Activated CD8-positive, alpha-beta memory T cell treated with anti-CD3 and anti-CD28 coated beads for 24 hours (primary cell): Measurements from ENCODE around the gene STN1.

Experiments
- DNase-seq: peaks from one replicate; pipeline ENCODE4 v3.0.0-alpha.2; 2020

The STN1 gene

DNA sequence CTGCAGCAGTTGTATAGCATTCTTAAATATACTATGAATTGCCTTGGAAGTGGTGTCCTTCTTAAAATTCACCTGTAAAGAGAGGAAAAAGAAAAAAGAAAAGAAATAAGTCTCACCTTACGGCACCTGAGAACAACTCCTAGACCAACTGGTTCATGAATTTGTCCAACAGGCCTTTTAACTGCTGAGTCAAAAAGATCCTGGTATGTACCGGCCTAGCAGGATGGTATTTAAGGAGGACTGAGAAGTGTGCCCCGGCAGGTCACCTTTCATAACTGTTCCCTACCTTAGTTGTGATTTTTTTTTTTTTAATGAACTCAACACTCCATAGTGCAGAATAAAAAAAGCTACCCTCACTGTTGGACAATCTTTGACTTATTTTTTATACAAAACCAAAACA is 25.8 kb downstream of the STN1 start:
- DNase-seq = no peak

- DNase-seq = no peak
These were observed 27.3 kb downstream of the STN1 start for GRCh38 chr10:103890688-103891087.

DNA sequence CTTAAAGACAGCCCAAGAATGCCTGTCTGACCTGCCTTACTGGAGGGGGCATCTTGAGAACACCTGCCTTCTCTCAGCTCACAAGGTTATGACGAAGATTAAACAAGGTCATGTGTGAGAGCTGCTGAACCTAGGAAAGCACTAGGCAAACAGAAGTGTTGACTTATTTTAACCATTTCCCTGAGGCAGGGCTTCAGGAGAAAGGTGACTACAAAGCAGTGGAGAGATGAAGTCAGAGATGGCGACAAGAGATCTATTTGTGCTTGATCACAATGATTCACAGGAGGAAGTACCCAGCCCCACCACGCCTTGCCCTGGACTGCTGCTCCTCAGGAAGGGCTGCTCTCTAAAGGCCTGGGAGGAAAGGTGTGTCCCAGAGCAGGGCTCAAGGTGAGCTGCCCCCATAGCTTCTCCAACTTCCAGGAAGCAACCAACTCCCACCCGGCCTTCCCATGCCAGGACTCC is 27.8 kb downstream of the STN1 start:
- DNase-seq = no peak

DNA sequence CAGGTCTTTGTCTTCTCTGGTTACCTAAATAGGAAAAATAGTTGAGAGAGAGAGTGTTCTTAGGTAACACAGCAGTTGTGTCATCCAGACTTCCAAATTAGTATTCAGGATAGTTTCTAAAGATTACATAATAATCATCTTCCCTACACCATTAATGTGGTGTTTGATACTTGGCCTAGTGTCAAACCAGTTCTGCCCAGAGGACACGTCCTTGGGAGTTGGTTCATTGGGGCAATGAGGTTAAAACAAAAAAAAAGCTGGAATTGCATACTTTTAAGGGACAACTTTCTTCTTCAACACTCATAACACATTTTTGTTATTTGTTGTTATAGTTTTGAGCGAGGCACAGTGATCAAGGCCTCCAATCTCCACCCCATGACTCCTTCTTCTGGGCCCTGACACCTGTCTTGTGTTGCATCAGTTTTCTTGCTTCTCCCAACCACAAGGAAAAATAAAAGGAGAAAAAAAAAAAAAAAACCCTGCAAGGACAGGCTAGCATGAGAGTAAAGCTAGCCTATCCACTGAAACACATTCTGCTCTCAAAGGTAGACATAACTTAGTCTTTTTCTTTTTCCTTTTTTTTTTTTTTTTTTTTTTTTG is 28.8 kb downstream of the STN1 start:
- DNase-seq = no peak

GRCh38 chr10:103888113-103888841 is 29.7 kb downstream of the STN1 start:
- DNase-seq = no peak

DNA sequence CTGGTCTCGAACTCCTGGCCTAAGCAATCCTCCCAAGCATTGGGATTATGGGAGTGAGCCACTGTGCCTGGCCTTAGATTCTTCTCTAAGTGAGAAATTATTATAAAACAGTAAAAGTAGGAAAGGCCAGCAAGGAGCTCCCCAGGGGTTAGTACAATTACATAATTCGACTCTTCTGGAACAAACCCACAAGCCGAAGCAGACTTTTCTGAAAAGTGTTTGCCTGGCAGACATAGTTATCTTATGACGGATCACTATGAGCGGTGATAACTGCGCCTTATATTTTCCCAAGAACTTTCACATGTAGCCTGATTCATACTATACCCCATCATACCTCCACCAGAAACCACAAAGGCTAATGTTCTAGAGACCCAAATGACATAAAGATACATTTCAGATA is 32.4 kb downstream of the STN1 start:
- no peak for DNase-seq

GRCh38 chr10:103884681-103885139 is 33.3 kb downstream of the STN1 start:
- no peak for DNase-seq

DNA sequence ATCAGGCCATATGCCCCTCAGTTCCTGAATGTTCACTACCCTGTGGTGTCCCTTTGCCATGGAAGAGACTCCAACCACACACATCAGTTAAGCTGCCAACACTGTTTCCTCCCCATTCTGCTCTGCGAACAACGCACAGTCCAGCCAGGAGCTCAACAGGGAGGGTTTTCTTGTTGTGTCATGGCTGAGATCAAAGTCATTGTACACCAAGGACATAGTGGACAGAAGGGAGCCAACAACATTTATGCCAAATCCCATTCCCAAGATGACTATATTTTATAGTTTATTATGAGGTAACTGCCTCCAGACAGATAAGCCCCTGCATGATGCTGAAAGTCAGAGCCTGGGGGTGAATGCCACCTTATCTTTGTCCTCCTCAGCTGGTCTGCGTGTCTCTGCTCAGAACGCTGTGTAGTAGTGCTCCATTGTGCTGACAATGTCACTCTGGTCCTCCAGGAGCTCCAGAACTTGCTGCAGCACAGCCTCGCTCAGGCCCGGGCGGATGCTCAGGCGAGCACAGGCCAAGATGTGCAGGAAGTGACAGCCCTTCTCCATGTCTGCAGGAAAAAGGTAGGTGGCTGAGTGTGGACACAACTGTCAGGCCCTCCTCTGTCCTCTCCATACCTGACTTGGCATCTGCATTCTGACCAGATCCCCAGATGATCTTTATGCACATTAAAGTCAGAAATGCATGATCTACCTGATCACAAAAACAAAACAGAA is 35.5 kb downstream of the STN1 start:
- no peak for DNase-seq

- DNase-seq = no peak
These were observed 36.3 kb downstream of the STN1 start for GRCh38 chr10:103881416-103882284.

DNA sequence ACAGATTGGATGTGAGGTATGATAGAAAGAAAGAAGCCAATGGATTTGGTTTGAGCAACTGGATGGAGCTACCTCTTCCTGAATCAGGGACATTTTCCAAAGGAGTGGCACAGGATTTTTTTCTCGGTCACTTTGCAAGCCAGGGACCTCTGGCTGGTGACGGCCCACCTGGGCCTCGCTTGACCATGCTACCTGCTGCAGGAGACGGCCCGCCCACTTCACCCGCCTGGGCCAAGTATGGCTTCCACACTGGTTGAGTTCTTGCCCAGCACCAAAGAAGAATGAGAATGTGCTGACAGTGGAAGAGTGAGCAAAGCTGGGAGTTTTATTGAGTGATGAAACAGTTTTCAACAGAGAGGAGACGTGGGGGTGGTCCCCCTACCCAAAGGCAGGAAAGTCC is 38.2 kb downstream of the STN1 start:
- no peak for DNase-seq

GRCh38 chr10:103879409-103879808 is 38.6 kb downstream of the STN1 start:
- no peak for DNase-seq

DNA sequence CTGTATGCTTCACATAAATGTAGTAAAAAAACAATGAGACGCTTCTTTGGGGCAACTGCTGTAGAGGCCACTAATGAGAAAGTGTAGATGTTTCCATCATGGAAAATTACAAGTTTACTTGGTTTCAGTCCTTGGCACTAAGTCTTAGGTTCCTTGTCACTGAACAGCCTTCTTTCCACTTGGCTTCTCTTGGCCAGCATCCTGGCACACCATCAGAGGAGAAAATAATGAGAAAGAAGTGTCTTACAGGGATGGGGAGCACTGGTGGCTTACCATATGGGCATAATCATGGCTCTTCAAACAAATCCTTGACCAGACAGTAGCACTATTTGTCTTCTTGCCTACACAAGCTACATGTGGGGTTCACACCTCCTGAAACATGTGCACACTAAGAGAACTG is 40.1 kb downstream of the STN1 start:
- DNase-seq = peak; percentile 40

- DNase-seq = no peak
These were observed 41.8 kb downstream of the STN1 start for GRCh38 chr10:103876155-103876554.

DNA sequence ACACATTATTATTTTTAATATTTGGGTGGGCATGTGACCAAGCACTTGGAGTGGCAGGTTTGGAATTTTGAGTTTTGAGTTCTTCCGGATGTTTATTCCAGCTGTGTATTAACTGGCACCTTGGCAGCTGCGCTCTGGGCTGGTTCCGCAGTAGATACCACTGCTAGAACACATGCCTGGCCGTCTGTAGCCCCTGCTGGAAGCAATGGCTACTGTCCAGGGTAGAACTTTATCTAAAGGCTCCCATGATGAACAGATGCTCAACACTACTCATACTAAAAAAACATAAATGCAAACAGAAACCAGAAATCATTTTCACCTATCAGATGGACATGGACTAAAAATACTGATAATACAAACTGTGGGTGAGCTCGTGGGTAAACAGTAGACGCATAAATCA is 43.3 kb downstream of the STN1 start:
- no peak for DNase-seq

DNA sequence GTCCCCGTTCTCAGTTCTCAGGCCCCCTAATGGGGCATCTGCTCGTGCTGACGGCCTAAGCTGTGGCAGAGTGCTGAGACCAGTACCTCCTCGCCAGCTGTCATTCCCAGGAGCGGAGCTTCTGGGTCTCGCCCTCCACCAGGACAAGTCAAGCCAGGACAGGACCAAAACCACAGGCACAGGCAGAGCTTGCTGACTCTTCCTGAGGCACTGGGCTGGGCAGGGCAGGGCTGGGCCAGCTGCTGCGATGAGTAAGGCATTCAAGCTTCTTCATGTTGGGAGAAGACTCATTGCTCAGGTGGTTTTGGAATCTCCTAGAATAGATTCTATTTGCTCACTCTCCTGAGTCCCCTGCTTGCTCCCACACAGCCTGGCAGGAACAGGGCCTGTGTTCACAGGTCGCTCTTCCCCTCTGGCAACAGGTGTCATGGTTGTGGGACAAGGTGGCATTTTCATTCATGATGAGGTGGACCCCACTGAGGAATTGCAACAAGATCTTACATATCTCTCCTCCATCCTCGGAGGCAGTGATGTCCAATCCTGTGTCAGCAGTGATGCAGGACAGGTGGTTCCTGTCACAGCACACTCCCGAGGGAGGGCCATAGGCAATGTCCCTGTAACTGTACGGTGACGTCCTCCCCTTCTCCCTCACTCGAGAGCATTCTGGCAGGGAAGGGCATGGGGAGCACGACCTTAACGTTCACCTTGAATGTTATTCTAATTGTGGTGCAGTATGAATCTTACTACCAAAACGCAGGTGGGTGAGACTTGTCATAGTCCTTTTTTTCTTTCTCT is 45.6 kb downstream of the STN1 start:
- DNase-seq = no peak

GRCh38 chr10:103871006-103871405 is 47.0 kb downstream of the STN1 start:
- no peak for DNase-seq

DNA sequence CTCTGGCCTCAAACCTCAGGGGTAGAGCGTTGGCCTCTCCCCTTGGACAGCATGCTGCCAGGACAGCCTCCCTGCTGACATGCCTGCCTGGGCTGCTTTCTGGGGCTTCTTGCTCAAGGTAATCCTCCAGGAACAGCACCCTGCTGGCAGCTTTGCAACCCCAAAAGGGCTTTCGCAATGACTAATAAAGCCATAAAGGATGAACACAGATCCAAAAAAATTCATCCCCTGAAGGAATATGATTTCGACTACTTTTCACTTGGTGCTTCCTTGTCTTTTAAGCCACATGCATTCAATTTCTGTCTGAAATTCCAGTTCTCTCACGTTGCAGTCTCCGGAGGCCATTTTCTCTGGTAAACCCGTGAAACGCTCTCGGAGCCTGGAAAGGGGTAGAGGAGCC is 47.5 kb downstream of the STN1 start:
- DNase-seq = no peak

- DNase-seq = no peak
These were observed 48.6 kb downstream of the STN1 start for GRCh38 chr10:103869336-103869735.

DNA sequence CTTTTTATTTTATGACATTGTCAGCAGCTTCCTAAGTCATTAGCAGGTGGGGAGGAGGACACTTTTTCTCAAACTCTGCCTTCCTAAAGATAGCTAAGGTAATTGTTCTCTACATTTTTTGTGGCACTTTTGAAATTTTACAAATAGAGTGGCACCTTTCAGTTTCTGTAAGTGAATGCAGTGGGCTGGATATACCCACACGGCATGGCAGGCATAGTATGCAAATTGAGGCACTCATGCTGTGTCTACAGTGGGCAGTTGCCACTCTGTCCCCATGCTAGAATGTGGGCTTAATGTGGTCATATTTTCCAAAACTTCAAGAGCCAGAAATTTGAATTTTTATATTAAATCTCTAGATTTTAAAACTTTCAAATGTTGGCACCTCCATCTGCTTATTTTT is 49.8 kb downstream of the STN1 start:
- DNase-seq = no peak

DNA sequence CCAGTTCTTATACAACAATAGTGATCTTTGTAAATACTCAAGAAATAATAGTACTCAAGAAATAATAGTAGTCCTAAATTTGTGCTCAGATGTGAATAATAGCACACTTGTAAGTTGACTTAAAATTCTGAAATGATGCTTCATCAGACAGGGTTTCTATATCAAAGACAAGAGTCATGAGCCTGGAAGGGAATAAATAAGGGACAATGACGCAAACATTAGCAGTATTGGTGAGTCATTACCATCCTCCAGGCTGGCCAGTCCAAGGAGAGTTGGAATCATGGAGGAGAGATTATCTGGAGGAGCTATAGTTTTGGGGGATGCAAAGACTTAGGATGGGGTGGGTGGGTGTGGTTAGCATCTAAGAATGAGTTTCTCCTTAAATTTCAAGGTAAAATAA is 56.5 kb downstream of the STN1 start:
- no peak for DNase-seq

DNA sequence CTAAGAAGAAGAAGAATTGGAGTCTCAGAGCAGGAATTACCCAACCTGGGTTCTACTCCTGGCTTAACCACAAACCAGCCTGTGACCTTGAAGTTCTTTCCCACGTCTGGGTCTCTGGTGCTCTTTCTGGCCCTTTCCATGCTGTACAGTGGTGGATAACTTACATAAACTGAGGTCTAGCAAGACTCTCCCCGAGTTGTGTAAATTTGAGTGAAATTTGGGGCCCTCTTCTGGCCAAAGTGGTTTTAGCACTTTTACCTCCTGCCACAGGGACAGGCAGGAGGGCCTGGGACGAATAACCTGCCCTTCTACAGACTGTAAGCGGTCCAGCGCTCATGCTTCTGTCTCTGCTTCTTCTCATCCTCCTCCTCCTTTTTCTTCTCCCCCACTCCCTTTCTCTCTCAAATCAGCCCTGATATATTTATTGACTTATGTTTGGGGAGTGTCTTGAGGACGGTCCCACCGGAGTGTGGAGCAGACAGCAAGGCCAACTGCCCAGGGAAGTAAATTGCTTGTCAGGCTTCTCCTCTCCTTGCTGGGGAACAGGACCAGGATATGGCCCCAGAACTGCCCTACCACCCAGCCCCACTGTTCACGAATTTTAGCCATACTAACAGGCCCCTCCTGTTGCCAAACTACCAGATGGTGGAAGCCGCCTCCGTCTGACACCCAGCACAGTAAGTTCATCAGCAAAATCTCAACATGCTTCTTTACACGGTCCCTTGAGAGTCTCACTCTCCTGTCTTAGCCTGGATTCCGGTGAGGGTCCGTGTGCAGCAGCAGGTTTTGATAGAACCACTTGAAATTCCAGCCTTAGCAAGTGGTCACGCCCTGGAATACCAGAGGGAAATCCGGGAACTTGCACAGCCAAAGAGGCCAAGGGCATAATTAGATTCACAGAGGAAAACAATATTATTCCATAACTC is 58.6 kb downstream of the STN1 start:
- DNase-seq = peak; percentile 81
